Measurements from ENCODE around the gene CTSS. TPM values are rescaled to one million over a fixed set of nuclear protein-coding genes. Genes with fewer than 3 reads are reported as not detected.
"Not testable (repeated sequence)": the region's sequence is repeated elsewhere in the genome, so short reads cannot be mapped to it uniquely, and the experiment has no call there.

Gene CTSS
- total and polyA plus RNA-seq, 10 donors, result 117 to 685 (median 587) TPM

DNA sequence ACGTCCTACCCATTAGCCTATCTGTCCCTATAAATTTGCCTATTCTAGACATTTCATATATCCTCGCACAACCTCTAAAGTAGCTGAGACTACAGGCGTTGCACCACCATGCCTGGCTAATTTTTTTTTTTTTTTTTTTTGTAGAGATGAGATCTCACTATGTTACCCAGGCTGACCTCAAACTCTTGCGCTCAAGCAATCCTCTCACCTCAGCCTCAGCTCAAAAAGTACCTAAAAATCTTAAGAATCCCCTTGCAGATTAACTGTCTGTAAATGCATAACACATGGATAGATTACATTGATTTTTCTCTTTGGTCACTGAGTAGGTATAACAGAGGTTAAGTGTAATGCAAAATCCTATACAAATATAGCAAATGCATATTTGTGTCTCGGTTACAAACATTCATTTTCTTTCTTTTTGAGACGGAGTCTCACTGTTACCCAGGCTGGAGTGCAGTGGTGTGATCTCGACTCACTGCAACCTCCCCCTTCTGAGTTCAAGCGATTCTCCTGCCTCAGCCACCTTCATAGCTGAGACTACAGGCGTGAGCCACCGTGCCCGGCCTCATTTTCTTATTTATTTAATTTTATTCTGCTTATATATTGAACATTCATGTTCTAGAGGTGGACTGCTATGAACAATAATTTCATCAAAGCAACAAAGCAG lies 47.2 kb downstream of the CTSS start:
- no peaks in the 10 kb centered on the region for H3K36me3 ChIP-seq
- 74 to 87% (median 81%) methylated on average over 11 of the region's 11 CpGs for WGBS, 5 donors
- H3K27ac ChIP-seq, result no peak overlapping the region
- no peaks in the 10 kb centered on the region for H3K4me1 ChIP-seq
- no peak overlapping the region for H3K4me3 ChIP-seq
- no peaks in the 10 kb centered on the region for H3K9me3 ChIP-seq
- no peak for DNase-seq
- TF ChIP-seq, protein P1, sequence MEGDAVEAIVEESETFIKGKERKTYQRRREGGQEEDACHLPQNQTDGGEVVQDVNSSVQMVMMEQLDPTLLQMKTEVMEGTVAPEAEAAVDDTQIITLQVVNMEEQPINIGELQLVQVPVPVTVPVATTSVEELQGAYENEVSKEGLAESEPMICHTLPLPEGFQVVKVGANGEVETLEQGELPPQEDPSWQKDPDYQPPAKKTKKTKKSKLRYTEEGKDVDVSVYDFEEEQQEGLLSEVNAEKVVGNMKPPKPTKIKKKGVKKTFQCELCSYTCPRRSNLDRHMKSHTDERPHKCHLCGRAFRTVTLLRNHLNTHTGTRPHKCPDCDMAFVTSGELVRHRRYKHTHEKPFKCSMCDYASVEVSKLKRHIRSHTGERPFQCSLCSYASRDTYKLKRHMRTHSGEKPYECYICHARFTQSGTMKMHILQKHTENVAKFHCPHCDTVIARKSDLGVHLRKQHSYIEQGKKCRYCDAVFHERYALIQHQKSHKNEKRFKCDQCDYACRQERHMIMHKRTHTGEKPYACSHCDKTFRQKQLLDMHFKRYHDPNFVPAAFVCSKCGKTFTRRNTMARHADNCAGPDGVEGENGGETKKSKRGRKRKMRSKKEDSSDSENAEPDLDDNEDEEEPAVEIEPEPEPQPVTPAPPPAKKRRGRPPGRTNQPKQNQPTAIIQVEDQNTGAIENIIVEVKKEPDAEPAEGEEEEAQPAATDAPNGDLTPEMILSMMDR (IDR thresholded peaks at IDR 0.05 in 8 of 11, conservative IDR thresholded peaks at IDR 0.05 in 3 of 11), result no peak
- TF ChIP-seq POLR2AphosphoS5 (IDR thresholded peaks at IDR 0.05) (no peak), POLR2A (IDR thresholded peaks at IDR 0.05) (no peak)
- intact Hi-C loops (cut with DNase I; ENCODE audit: low total_unique reads), result no loop called here
- H3K27me3 ChIP-seq (replicated peaks in 1 of 7), result no peaks in the 10 kb centered on the region

DNA sequence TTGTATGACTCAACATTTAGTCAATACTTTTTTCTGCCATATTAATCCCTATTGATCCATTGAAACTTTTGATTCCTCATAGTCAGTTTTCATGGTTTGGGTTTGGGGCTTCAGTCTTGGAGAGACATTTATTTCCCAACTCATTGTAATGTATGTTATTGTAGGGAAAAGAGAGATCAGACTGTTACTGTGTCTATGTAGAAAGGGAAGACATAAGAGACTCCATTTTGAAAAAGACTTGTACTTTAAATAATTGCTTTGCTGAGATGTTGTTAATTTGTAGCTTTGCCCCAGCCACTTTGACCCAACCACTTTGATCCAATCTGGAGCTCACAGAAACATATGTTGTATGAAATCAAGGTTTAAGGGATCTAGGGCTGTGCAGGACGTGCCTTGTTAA lies 56.5 kb downstream of the CTSS start:
- H3K36me3 ChIP-seq; H3K27me3 ChIP-seq (replicated peaks in 1 of 7); DNase-seq; intact Hi-C loops (cut with DNase I; ENCODE audit: low total_unique reads); H3K4me3 ChIP-seq; H3K27ac ChIP-seq; H3K4me1 ChIP-seq; H3K9me3 ChIP-seq: not testable (repeated sequence)
- WGBS, 5 donors, result 54 to 89% (median 85%) methylated on average over 1 of the region's 1 CpG

DNA sequence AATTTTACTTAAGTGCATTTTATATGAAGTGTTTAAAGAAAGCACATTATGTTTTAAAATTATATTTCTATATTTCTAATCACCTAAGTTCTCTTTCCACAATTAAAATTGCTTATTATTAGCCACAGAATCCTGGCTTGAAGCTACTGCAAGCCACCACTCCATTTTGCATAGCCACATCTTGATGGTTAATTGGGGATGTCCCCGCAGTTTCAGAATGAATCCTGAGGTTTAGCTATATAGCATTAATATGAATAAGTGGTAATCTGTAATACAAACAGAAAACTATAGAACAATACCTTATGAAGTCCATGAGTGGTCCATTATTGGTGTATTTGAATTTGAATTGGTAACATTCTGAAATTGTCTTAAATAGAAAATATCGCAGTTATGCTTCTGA lies 57.0 kb downstream of the CTSS start:
- intact Hi-C loops (cut with DNase I; ENCODE audit: low total_unique reads), result no loop called here
- Histone ChIP-seq H3K27ac (no peak overlapping the region), H3K9me3 (no peaks in the 10 kb centered on the region), H3K4me1 (no peaks in the 10 kb centered on the region), H3K27me3 (replicated peaks in 1 of 7) (no peaks in the 10 kb centered on the region), H3K36me3 (no peaks in the 10 kb centered on the region), H3K4me3 (no peak overlapping the region)
- WGBS, 5 donors, result 77 to 89% (median 84%) methylated on average over 2 of the region's 2 CpGs
- TF ChIP-seq POLR2AphosphoS5 (IDR thresholded peaks at IDR 0.05) (no peak), POLR2A (IDR thresholded peaks at IDR 0.05) (no peak)
- TF ChIP-seq, protein P1 (IDR thresholded peaks at IDR 0.05 in 8 of 11, conservative IDR thresholded peaks at IDR 0.05 in 3 of 11), result no peak
- no peak for DNase-seq

DNA sequence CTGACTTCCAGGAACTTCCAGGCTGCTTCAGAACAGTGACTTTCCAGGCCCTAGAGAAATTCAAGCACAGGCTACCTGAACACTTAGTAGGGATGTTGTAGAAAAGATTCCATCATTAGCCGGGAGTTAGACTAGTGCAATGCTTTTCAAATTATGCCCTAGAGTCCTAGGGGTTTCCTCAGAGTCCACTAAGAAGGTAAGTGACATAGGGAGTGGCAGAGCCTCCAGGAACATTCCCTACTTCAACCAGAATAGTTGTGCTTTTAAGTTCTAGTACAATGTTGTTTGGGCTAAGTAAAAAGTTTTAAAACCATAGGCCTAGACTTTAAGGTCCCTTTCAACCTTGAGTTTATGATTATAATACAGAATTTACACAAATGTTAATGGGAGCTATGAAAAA lies 59.5 kb downstream of the CTSS start:
- H3K27me3 ChIP-seq (replicated peaks in 1 of 7), result no peaks in the 10 kb centered on the region
- H3K27ac ChIP-seq, result no peak overlapping the region
- no peaks in the 10 kb centered on the region for H3K9me3 ChIP-seq
- no peaks in the 10 kb centered on the region for H3K36me3 ChIP-seq
- intact Hi-C loops (cut with DNase I; ENCODE audit: low total_unique reads), result no loop called here
- DNase-seq, result no peak
- TF ChIP-seq, protein P1 (IDR thresholded peaks at IDR 0.05 in 8 of 11, conservative IDR thresholded peaks at IDR 0.05 in 3 of 11), result no peak
- TF ChIP-seq POLR2A (IDR thresholded peaks at IDR 0.05) (no peak), POLR2AphosphoS5 (IDR thresholded peaks at IDR 0.05) (no peak)
- no peak overlapping the region for H3K4me3 ChIP-seq
- WGBS, 5 donors, result 86 to 98% (median 94%) methylated on average over 1 of the region's 1 CpG
- no peaks in the 10 kb centered on the region for H3K4me1 ChIP-seq

DNA sequence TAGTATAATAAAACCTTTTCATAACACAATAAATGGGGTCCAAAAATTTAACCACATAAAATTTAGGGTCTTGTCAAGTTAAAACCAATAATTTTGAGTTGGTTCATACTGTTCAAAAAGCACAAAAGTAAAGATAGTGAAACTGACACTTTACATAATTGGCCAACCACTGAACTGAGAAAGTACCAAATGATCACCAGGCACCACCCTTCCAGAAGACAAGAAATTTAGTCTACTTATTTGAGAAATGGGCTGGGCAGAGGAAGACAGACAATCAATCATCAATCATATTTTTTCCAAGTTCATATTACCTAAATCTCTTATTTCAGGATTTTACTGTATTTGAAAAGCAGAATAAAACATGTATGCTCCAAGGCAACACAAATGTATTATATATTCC lies 62.2 kb downstream of the CTSS start:
- H3K36me3 ChIP-seq, result no peaks in the 10 kb centered on the region
- no peak overlapping the region for H3K27ac ChIP-seq
- H3K9me3 ChIP-seq, result no peaks in the 10 kb centered on the region
- TF ChIP-seq POLR2A (IDR thresholded peaks at IDR 0.05), result no peak
- TF ChIP-seq POLR2AphosphoS5 (IDR thresholded peaks at IDR 0.05), result no peak
- TF ChIP-seq, protein P1 (IDR thresholded peaks at IDR 0.05 in 8 of 11, conservative IDR thresholded peaks at IDR 0.05 in 3 of 11), result no peak
- intact Hi-C loops (cut with DNase I; ENCODE audit: low total_unique reads), result no loop called here
- no peaks in the 10 kb centered on the region for H3K27me3 ChIP-seq (replicated peaks in 1 of 7)
- no peak for DNase-seq
- H3K4me3 ChIP-seq, result no peak overlapping the region
- peaks cover 0 to 3% (median 0%) of the 10 kb centered on the region in 6 donors for H3K4me1 ChIP-seq
